K562 (cell line): ENCODE results near the gene UBE2M. TPM values are rescaled to one million over a fixed set of nuclear protein-coding genes. Genes with fewer than 3 reads are reported as not detected.
A peak's percentile ranks its signal among the peaks of the same experiment; 100 is the strongest.

ENCODE experiments used
- CBX1 ChIP-seq: sonication (generic); IDR thresholded peaks from 2 replicates; pipeline ENCODE4 v1.6.1; 2016; ENCODE audit warnings: antibody characterized with exemption, low read depth, mild to moderate bottlenecking
- GATA2 ChIP-seq: sonication (generic); formaldehyde crosslinking; IDR thresholded peaks from 2 replicates; pipeline ENCODE4 v1.4.0; 2020; ENCODE audit warnings: mild to moderate bottlenecking, missing genetic modification reagents
- JUNB ChIP-seq: fragments of 450-650 bp; formaldehyde crosslinking; conservative IDR thresholded peaks from 2 replicates; pipeline ENCODE4 v1.4.0; 2020; ENCODE audit warnings: mild to moderate bottlenecking
- KLF13 ChIP-seq: fragments of 450-650 bp; IDR thresholded peaks from 2 replicates; pipeline ENCODE4 v1.6.1; 2016; ENCODE audit warnings: missing genetic modification characterization, low read depth, mild to moderate bottlenecking, missing compliant biosample characterization, moderate library complexity, borderline replicate concordance
- L3MBTL2 ChIP-seq: fragments of 450-650 bp; IDR thresholded peaks from 2 replicates; pipeline ENCODE4 v1.6.1; 2016; ENCODE audit warnings: mild to moderate bottlenecking, moderate library complexity
- PHF21A ChIP-seq: fragments of 450-650 bp; IDR thresholded peaks from 2 replicates; pipeline ENCODE4 v1.6.1; 2017; ENCODE audit warnings: low read depth, borderline replicate concordance
- POLR3G ChIP-seq: IDR thresholded peaks from 2 replicates; pipeline ENCODE4 v1.6.1; 2011; ENCODE audit not compliant: insufficient read length, insufficient replicate concordance; ENCODE audit errors: extremely low read depth
- RHOXF2B ChIP-seq: fragments of 250-450 bp; sonication (Bioruptor Pico); conservative IDR thresholded peaks from 2 replicates; pipeline ENCODE4 v1.5.1; 2021
- SP2 ChIP-seq: IDR thresholded peaks from 2 replicates; pipeline ENCODE4 v1.6.1; 2011; ENCODE audit warnings: mild to moderate bottlenecking, low read depth, low read length, moderate library complexity; ENCODE audit not compliant: poor library complexity, severe bottlenecking; ENCODE audit errors: extremely low read depth
- SREBF2 ChIP-seq: sonication (generic); formaldehyde crosslinking; IDR thresholded peaks from 2 replicates; pipeline ENCODE4 v1.4.0; 2020; ENCODE audit warnings: mild to moderate bottlenecking, missing genetic modification reagents
- TAF1 ChIP-seq: IDR thresholded peaks from 2 replicates; pipeline ENCODE4 v1.6.1; 2011; ENCODE audit warnings: mild to moderate bottlenecking, low read length, moderate library complexity; ENCODE audit not compliant: insufficient read depth, control insufficient read depth, severe bottlenecking; ENCODE audit errors: extremely low read depth
- ZEB2 ChIP-seq: fragments of 450-650 bp; IDR thresholded peaks from 2 replicates; pipeline ENCODE4 v1.6.1; 2016
- ZNF41 ChIP-seq: fragments of 250-450 bp; sonication (Bioruptor Pico); conservative IDR thresholded peaks from 2 replicates; pipeline ENCODE4 v1.4.0; 2020; ENCODE audit warnings: mild to moderate bottlenecking
- ZNF444 ChIP-seq: fragments of 250-450 bp; sonication (Bioruptor Pico); IDR thresholded peaks from 2 replicates; pipeline ENCODE4 v1.4.0; 2020; ENCODE audit warnings: mild to moderate bottlenecking, moderate library complexity
- ZNF696 ChIP-seq: fragments of 250-450 bp; sonication (Bioruptor Pico); conservative IDR thresholded peaks from 2 replicates; pipeline ENCODE4 v1.4.0; 2020; ENCODE audit warnings: mild to moderate bottlenecking, moderate library complexity
- polyA plus RNA-seq, 8 experiments: library from polyadenylated mRNA; depleted of rRNA in 4 of 8; stranded (reverse) in 5 of 8; unstranded in 3 of 8; fragments of >200 nt; fragmentation: Nextera tagmentation in 2 of 8; fragmentation: Illumina TruSeq in 1 of 8; extraction: Ambion mirVana in 2 of 8; extraction: Trizol in 1 of 8; gene quantifications; 2 replicates each; pipeline versions ENCODE4 v1.2.1 to v1.2.3, GENCODE V29; 2011 to 2014; ENCODE audit warnings: inconsistent platforms in 1 of 8, missing spikeins in 1 of 8
- total RNA-seq, 7 experiments: library from RNA; depleted of rRNA in 6 of 7; stranded (reverse); fragments of >200 nt in 6 of 7; fragmentation: Illumina TruSeq in 2 of 7; extraction: Trizol in 2 of 7; gene quantifications; 2 replicates each; pipeline versions ENCODE4 v1.2.1 to v1.2.3, GENCODE V29; 2011 to 2021; ENCODE audit warnings: low replicate concordance in 1 of 7
- TF ChIP-seq, protein P1 (sequence below), 2 experiments: fragments of 450-650 bp in 1 of 2; sonication (generic) in 1 of 2; formaldehyde crosslinking; conservative IDR thresholded peaks; 2 replicates each; pipeline versions ENCODE4 v1.4.0 to v1.8.1; 2020 to 2022; ENCODE audit warnings: mild to moderate bottlenecking in 1 of 2, missing genetic modification reagents in 1 of 2
- TF ChIP-seq, protein P2 (sequence below), 2 experiments: IDR thresholded peaks; 2 replicates each; pipeline ENCODE4 v1.6.1; 2011; ENCODE audit warnings: borderline replicate concordance in 1 of 2, control low read depth in 1 of 2, low read depth in 1 of 2, low read length in 1 of 2, mild to moderate bottlenecking in 1 of 2, mixed read lengths in 1 of 2, moderate library complexity in 1 of 2; ENCODE audit not compliant: insufficient read depth in 1 of 2, insufficient read length in 1 of 2, poor library complexity in 1 of 2, severe bottlenecking in 1 of 2; ENCODE audit errors: extremely low read depth in 1 of 2
- TF ChIP-seq, protein P3 (sequence below): sonication (generic); IDR thresholded peaks from 2 replicates; pipeline ENCODE4 v1.6.1; 2016
- TF ChIP-seq, protein P4 (sequence below): sonication (generic); formaldehyde crosslinking; IDR thresholded peaks from 2 replicates; pipeline ENCODE4 v1.9.0; 2022; ENCODE audit warnings: mild to moderate bottlenecking, missing genetic modification reagents
- TF ChIP-seq, protein P5 (sequence below): fragments of 250-450 bp; sonication (Bioruptor Pico); IDR thresholded peaks from 2 replicates; pipeline ENCODE4 v1.4.0; 2020; ENCODE audit warnings: borderline replicate concordance
- TF ChIP-seq, protein P6 (sequence below): sonication (generic); formaldehyde crosslinking; IDR thresholded peaks from 2 replicates; pipeline ENCODE4 v1.8.0; 2022; ENCODE audit warnings: mild to moderate bottlenecking, missing genetic modification reagents

UBE2M gene
- total and polyA plus RNA-seq, 9 of the 15 experiments (the other 6 are each of a cell fraction or from before 2014, with no cell fraction given), result 0.92 to 163 (median 85.7) TPM

DNA sequence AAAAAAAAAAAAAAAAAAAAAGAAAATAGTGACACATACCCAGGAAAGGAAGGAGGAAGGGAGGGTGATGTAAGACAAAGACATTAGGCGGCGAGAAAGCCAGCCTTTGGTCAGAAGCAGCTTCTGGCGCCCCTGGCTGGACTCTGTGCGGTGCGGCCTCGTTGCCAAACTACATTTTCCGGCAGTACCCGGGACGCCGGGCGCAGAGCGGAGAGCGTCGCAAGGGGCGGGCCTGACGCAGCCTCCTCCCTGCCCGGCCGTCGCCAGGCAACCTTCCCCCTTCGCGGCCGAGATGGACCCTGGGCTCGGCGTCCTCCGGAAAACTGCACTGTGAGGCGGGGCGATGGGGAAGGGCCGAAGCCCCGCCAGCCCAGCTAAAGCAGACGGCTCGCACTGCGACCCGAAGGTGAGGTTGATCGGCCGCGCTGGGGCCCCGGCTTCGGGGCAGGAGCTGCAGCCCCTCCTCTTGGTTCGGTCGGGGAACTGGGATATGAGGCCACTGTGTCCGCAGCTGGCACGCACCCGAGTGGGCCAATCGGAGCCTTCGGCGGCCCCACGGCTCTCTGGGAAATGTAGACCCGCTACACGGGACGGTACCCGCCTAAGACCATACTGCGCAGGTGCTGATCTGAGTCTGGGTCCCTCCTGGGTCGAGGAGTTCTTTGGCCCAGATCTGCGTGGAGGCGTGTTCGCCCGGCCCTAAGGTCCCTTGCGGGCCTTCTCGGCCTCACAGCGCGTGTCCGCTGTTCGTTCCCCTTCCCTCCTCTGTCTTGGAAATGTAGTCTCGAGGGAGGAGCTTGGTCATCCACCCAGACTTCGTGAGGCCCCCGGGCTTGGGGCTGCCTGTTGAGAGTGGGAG, 17.0 kb upstream of the UBE2M start (continued):
- TF ChIP-seq, protein P1, sequence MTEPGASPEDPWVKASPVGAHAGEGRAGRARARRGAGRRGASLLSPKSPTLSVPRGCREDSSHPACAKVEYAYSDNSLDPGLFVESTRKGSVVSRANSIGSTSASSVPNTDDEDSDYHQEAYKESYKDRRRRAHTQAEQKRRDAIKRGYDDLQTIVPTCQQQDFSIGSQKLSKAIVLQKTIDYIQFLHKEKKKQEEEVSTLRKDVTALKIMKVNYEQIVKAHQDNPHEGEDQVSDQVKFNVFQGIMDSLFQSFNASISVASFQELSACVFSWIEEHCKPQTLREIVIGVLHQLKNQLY (CRISPR knock-in tag; conservative IDR thresholded peaks at IDR 0.05), result 0 out of 4 replicates have a peak, but pooled peaks of 1 of the 2 experiments have one; percentile 56
- TF ChIP-seq, protein P2, sequence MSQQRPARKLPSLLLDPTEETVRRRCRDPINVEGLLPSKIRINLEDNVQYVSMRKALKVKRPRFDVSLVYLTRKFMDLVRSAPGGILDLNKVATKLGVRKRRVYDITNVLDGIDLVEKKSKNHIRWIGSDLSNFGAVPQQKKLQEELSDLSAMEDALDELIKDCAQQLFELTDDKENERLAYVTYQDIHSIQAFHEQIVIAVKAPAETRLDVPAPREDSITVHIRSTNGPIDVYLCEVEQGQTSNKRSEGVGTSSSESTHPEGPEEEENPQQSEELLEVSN (IDR thresholded peaks at IDR 0.05; ENCODE audit: borderline replicate concordance in 1 of 2, extremely low read depth in 1 of 2, insufficient read depth in 1 of 2, insufficient read length in 1 of 2, low read depth in 1 of 2, low read length in 1 of 2, poor library complexity in 1 of 2, severe bottlenecking in 1 of 2), result peak; percentile 73 to 78
- TF ChIP-seq POLR3G, result no peak
- no peak for TF ChIP-seq JUNB
- no peak for TF ChIP-seq ZNF444
- no peak for TF ChIP-seq SREBF2
- no peak for TF ChIP-seq ZNF41 (CRISPR knock-in tag)
- TF ChIP-seq, protein P3, sequence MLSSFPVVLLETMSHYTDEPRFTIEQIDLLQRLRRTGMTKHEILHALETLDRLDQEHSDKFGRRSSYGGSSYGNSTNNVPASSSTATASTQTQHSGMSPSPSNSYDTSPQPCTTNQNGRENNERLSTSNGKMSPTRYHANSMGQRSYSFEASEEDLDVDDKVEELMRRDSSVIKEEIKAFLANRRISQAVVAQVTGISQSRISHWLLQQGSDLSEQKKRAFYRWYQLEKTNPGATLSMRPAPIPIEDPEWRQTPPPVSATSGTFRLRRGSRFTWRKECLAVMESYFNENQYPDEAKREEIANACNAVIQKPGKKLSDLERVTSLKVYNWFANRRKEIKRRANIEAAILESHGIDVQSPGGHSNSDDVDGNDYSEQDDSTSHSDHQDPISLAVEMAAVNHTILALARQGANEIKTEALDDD, result no peak
- 0 out of 2 replicates have a peak, but pooled peaks have one; percentile 30 for TF ChIP-seq CBX1
- no peak for TF ChIP-seq TAF1
- no peak for TF ChIP-seq KLF13 (tag)
- TF ChIP-seq, protein P4, sequence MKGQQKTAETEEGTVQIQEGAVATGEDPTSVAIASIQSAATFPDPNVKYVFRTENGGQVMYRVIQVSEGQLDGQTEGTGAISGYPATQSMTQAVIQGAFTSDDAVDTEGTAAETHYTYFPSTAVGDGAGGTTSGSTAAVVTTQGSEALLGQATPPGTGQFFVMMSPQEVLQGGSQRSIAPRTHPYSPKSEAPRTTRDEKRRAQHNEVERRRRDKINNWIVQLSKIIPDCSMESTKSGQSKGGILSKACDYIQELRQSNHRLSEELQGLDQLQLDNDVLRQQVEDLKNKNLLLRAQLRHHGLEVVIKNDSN (CRISPR knock-in tag), result no peak
- no peak for TF ChIP-seq ZNF696 (CRISPR knock-in tag)
- TF ChIP-seq, protein P5, sequence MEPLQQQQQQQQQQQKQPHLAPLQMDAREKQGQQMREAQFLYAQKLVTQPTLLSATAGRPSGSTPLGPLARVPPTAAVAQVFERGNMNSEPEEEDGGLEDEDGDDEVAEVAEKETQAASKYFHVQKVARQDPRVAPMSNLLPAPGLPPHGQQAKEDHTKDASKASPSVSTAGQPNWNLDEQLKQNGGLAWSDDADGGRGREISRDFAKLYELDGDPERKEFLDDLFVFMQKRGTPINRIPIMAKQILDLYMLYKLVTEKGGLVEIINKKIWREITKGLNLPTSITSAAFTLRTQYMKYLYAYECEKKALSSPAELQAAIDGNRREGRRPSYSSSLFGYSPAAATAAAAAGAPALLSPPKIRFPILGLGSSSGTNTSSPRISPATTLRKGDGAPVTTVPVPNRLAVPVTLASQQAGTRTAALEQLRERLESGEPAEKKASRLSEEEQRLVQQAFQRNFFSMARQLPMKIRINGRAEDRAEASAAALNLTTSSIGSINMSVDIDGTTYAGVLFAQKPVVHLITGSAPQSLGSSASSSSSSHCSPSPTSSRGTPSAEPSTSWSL (CRISPR knock-in tag), result peak; percentile 70; the same call in 1 of the 2 replicates
- no peak for TF ChIP-seq GATA2 (CRISPR knock-in tag)
- TF ChIP-seq PHF21A, result no peak
- TF ChIP-seq, protein P6, sequence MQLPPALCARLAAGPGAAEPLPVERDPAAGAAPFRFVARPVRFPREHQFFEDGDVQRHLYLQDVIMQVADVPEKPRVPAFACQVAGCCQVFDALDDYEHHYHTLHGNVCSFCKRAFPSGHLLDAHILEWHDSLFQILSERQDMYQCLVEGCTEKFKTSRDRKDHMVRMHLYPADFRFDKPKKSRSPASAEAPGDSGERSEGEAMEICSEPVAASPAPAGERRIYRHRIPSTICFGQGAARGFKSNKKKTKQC (CRISPR knock-in tag), result peak; percentile 69; the same call in 1 of the 2 replicates
- TF ChIP-seq ZEB2, result no peak
- no peak for TF ChIP-seq RHOXF2B (CRISPR knock-in tag)
- TF ChIP-seq L3MBTL2, result peak; percentile 86
- TF ChIP-seq SP2, result no peak
